ENCODE results near the gene ERCC4. TPM values are rescaled to one million over a fixed set of nuclear protein-coding genes. Genes with fewer than 3 reads are reported as not detected.

ERCC4 gene
- total RNA-seq, 1 experiment from 2014 or later, result 23.4 TPM

DNA sequence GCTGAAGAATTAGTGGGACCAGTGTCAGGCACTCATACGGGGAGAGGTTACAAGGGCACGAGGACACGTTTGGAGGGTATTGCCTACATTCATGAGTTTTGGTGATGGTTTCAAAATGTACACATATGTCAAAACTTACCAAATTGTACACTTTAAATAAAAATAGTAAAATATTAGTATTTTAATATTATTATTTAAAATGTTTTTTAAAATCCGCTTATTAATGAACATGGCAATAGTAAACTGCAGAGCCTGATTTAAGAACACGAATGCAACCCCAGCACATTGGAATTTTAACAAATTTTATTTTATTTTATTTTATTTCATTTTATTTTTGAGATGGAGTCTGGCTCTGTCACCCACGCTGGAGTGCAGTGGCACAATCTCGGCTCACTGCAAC, 10.9 kb upstream of the ERCC4 start:
- H3K4me3 ChIP-seq (ENCODE audit: low read depth in 2 of 2, low read length in 2 of 2), result no peak overlapping the region
- H3K36me3 ChIP-seq (ENCODE audit: control insufficient read depth, insufficient read depth, low read length), result no peaks in the 10 kb centered on the region
- CTCF ChIA-PET, result no interaction called here
- DNase-seq (ENCODE audit: low read depth, low spot score) (no peak), ATAC-seq (no peak)
- H3K9me3 ChIP-seq (ENCODE audit: control insufficient read depth, insufficient read depth, low read depth, low read length), result 0 out of 2 replicates have a peak, but pooled peaks cover 4% of the 10 kb centered on the region
- in situ Hi-C loops (cut with HindIII; ENCODE audit: low pct_unique_long_range_greater_than_20kb, low sequenced_read_pairs) (no loop called here), intact Hi-C loops (cut with micrococcal nuclease; ENCODE audit: unreplicated experiment) (no loop called here)
- TF ChIP-seq SIN3A (IDR thresholded peaks at IDR 0.05; ENCODE audit: borderline replicate concordance, insufficient read depth, low read depth, low read length), result no peak
- TF ChIP-seq, protein P1, sequence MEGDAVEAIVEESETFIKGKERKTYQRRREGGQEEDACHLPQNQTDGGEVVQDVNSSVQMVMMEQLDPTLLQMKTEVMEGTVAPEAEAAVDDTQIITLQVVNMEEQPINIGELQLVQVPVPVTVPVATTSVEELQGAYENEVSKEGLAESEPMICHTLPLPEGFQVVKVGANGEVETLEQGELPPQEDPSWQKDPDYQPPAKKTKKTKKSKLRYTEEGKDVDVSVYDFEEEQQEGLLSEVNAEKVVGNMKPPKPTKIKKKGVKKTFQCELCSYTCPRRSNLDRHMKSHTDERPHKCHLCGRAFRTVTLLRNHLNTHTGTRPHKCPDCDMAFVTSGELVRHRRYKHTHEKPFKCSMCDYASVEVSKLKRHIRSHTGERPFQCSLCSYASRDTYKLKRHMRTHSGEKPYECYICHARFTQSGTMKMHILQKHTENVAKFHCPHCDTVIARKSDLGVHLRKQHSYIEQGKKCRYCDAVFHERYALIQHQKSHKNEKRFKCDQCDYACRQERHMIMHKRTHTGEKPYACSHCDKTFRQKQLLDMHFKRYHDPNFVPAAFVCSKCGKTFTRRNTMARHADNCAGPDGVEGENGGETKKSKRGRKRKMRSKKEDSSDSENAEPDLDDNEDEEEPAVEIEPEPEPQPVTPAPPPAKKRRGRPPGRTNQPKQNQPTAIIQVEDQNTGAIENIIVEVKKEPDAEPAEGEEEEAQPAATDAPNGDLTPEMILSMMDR (IDR thresholded peaks at IDR 0.05), result no peak
- no TSS peak for BruUV-seq (replicated peaks)
- H3K27me3 ChIP-seq (ENCODE audit: control insufficient read depth, insufficient read depth, low read length), result peaks cover 2% of the 10 kb centered on the region; the same call in 1 of the 2 replicates
- H3K4me1 ChIP-seq (ENCODE audit: control insufficient read depth, insufficient read depth, low read length), result no peaks in the 10 kb centered on the region
- no peak overlapping the region for H3K27ac ChIP-seq (ENCODE audit: low read length)
- POLR2A ChIA-PET, result no interaction called here

- ChIA-PET CTCF (no interaction called here), POLR2A (no interaction called here)
- intact Hi-C loops (cut with micrococcal nuclease; ENCODE audit: unreplicated experiment) (no loop called here), in situ Hi-C loops (cut with HindIII; ENCODE audit: low pct_unique_long_range_greater_than_20kb, low sequenced_read_pairs) (no loop called here)
- no peak overlapping the region for H3K4me3 ChIP-seq (ENCODE audit: low read depth in 2 of 2, low read length in 2 of 2)
- no peak for DNase-seq (ENCODE audit: low read depth, low spot score)
- no peaks in the 10 kb centered on the region for H3K4me1 ChIP-seq (ENCODE audit: control insufficient read depth, insufficient read depth, low read length)
- H3K27me3 ChIP-seq (ENCODE audit: control insufficient read depth, insufficient read depth, low read length), result peaks cover 2% of the 10 kb centered on the region; the same call in 1 of the 2 replicates
- peak; percentile 62 for ATAC-seq
- no peak overlapping the region for H3K27ac ChIP-seq (ENCODE audit: low read length)
- 0 out of 2 replicates have a peak, but pooled peaks cover 4% of the 10 kb centered on the region for H3K9me3 ChIP-seq (ENCODE audit: control insufficient read depth, insufficient read depth, low read depth, low read length)
- TF ChIP-seq, protein P1 (IDR thresholded peaks at IDR 0.05), result peak; percentile 11; the same call in 1 of the 2 replicates
- no peak for TF ChIP-seq REST (IDR thresholded peaks at IDR 0.05; ENCODE audit: insufficient read depth in 1 of 2, low read depth in 2 of 2, low read length in 1 of 2)
- no peaks in the 10 kb centered on the region for H3K36me3 ChIP-seq (ENCODE audit: control insufficient read depth, insufficient read depth, low read length)
- no TSS peak for BruUV-seq (replicated peaks)
Measured at GRCh38 chr16:13909872-13910303, 10.1 kb upstream of the ERCC4 start.

GRCh38 chr16:13911306-13911705, 8.6 kb upstream of the ERCC4 start:
- BruUV-seq (replicated peaks), result no TSS peak
- H3K4me3 ChIP-seq (ENCODE audit: low read depth in 2 of 2, low read length in 2 of 2), result no peak overlapping the region
- ChIA-PET CTCF (no interaction called here), POLR2A (no interaction called here)
- peaks cover 5% of the 10 kb centered on the region; the same call in 1 of the 2 replicates for H3K27me3 ChIP-seq (ENCODE audit: control insufficient read depth, insufficient read depth, low read length)
- intact Hi-C loops (cut with micrococcal nuclease; ENCODE audit: unreplicated experiment), result no loop called here
- TF ChIP-seq POLR2AphosphoS5 (IDR thresholded peaks at IDR 0.05; ENCODE audit: low read depth, low read length) (no peak), REST (IDR thresholded peaks at IDR 0.05; ENCODE audit: insufficient read depth in 1 of 2, low read depth in 2 of 2, low read length in 1 of 2) (no peak), SIN3A (IDR thresholded peaks at IDR 0.05; ENCODE audit: borderline replicate concordance, insufficient read depth, low read depth, low read length) (no peak)
- DNase-seq (ENCODE audit: low read depth, low spot score) (no peak), ATAC-seq (no peak)
- H3K27ac ChIP-seq (ENCODE audit: low read length), result no peak overlapping the region
- in situ Hi-C loops (cut with HindIII; ENCODE audit: low pct_unique_long_range_greater_than_20kb, low sequenced_read_pairs), result no loop called here
- H3K4me1 ChIP-seq (ENCODE audit: control insufficient read depth, insufficient read depth, low read length), result no peaks in the 10 kb centered on the region
- H3K9me3 ChIP-seq (ENCODE audit: control insufficient read depth, insufficient read depth, low read depth, low read length), result 0 out of 2 replicates have a peak, but pooled peaks cover 4% of the 10 kb centered on the region
- H3K36me3 ChIP-seq (ENCODE audit: control insufficient read depth, insufficient read depth, low read length), result no peaks in the 10 kb centered on the region

Measured in Panc1 (cell line).